Fibroblast of lung (primary cell): ENCODE measurements around the gene ATXN7L3. TPM values are rescaled to one million over a fixed set of nuclear protein-coding genes. Genes with fewer than 3 reads are reported as not detected.

Source experiments
- DNase-seq, 2 donors: peaks; one replicate each; pipeline versions ENCODE4 v3.0.0 to v3.0.0-alpha.2; 2010; ENCODE audit warnings: low read depth in 2 of 2
- H2AFZ ChIP-seq: 2 replicates; pipeline ENCODE4 v1.5.1; 2012; ENCODE audit warnings: low read length, control low read depth, inconsistent platforms
- H3K27ac ChIP-seq: 2 replicates; pipeline ENCODE4 v1.5.1; 2011; ENCODE audit warnings: low read length, control low read depth; ENCODE audit not compliant: insufficient read depth
- H3K27me3 ChIP-seq: 2 replicates; pipeline ENCODE4 v1.5.1; 2011; ENCODE audit warnings: mild to moderate bottlenecking, low read length; ENCODE audit not compliant: control insufficient read depth, insufficient read depth
- H3K36me3 ChIP-seq: 2 replicates; pipeline ENCODE4 v1.5.1; 2011; ENCODE audit warnings: low read length; ENCODE audit not compliant: control insufficient read depth, insufficient read depth
- H3K4me1 ChIP-seq: 2 replicates; pipeline ENCODE4 v1.5.1; 2011; ENCODE audit warnings: low read length; ENCODE audit not compliant: control insufficient read depth, insufficient read depth; ENCODE audit errors: extremely low read depth
- H3K4me2 ChIP-seq: 2 replicates; pipeline ENCODE4 v1.5.1; 2011; ENCODE audit warnings: low read length, control low read depth; ENCODE audit not compliant: insufficient read depth; ENCODE audit errors: extremely low read depth
- H3K4me3 ChIP-seq, 4 experiments: fragments of 200-600 bp in 1 of 4; sonication (generic) in 1 of 4; replicated peaks in 1 of 4; 2 replicates each; pipeline ENCODE4 v1.5.1; 2011 to 2016; ENCODE audit warnings: low read length in 4 of 4, low read depth in 3 of 4, mild to moderate bottlenecking in 3 of 4, control low read depth in 2 of 4, inconsistent platforms in 1 of 4, mixed read lengths in 1 of 4; ENCODE audit not compliant: insufficient read depth in 1 of 4; ENCODE audit errors: control extremely low read depth in 1 of 4
- H3K79me2 ChIP-seq: 2 replicates; pipeline ENCODE4 v1.5.1; 2012; ENCODE audit warnings: mild to moderate bottlenecking, low read length, inconsistent platforms; ENCODE audit not compliant: control insufficient read depth, insufficient read depth
- H3K9ac ChIP-seq: 2 replicates; pipeline ENCODE4 v1.5.1; 2011; ENCODE audit warnings: mild to moderate bottlenecking, low read length, control low read depth; ENCODE audit not compliant: insufficient read depth
- H3K9me3 ChIP-seq: 2 replicates; pipeline ENCODE4 v1.5.1; 2012; ENCODE audit warnings: low read depth, low read length; ENCODE audit not compliant: control insufficient read depth, insufficient read depth
- H4K20me1 ChIP-seq: 2 replicates; pipeline ENCODE4 v1.5.1; 2011; ENCODE audit warnings: low read length; ENCODE audit not compliant: control insufficient read depth, insufficient read depth; ENCODE audit errors: extremely low read depth
- EZH2 ChIP-seq: IDR thresholded peaks from 2 replicates; pipeline ENCODE4 v1.5.1; 2012; ENCODE audit warnings: low read length, control low read depth, mild to moderate bottlenecking; ENCODE audit errors: missing control alignments
- polyA plus RNA-seq, 2 donors: library from polyadenylated mRNA; depleted of rRNA in 1 of 2; stranded (reverse) in 1 of 2; unstranded in 1 of 2; fragments of >200 nt; gene quantifications; 2 replicates each; pipeline ENCODE4 v1.2.1, GENCODE V29; 2011 to 2012; ENCODE audit warnings: missing spikeins in 1 of 2
- total RNA-seq: library from RNA; depleted of rRNA; stranded (reverse); fragments of >200 nt; gene quantifications from 2 replicates; pipeline ENCODE4 v1.2.1, GENCODE V29; 2014
- TF ChIP-seq, protein P1 (sequence below), 2 donors: IDR thresholded peaks in 1 of 2; conservative IDR thresholded peaks in 1 of 2; 1 replicate in 1 of 2; 2 replicates in 1 of 2; pipeline ENCODE4 v1.5.1; 2011 to 2012; ENCODE audit warnings: low read length in 2 of 2, control low read depth in 1 of 2, inconsistent platforms in 1 of 2, low read depth in 1 of 2, mild to moderate bottlenecking in 1 of 2

The ATXN7L3 gene
- total and polyA plus RNA-seq, 2 donors (not counting 1 experiment from before 2014, with no cell fraction given) = 34.8 to 36.5 TPM

DNA sequence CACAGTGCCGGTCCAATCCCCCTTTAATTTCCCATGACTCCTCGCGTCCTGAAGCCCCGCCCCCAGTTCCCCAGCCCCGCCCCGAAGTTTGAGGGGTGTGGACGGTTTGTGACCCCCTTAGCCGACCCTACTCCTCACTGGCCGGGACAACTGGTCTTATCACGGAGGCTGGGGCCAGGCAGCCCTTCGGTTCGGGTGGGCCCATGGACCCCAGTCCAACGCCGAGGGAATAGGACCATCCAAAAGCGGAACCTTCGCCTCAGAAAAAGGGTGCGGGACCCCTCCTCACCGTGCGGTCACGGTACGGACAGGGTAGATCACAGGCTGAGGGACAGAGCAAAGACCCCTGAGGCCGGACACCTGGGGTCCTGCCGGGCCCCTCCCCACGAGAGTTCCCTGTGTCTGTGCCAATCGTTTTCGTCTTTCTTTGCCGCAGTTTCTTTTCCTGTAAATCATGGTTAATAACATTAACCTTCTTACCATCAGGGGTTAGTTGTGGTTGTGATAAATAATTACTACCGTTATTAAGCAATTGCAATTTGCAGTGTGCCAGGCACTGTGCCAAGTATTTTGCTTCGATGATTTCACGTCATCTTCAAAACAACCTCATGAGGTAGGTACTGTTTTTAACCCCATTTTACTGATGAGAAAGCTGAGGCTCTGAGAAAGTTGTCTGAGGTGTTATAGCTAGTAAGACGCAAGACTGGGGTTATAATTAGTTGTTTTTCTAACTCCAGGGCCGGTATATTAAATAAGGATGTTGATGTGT is 12.4 kb downstream of the ATXN7L3 start:
- TF ChIP-seq EZH2 = no peak
- TF ChIP-seq, protein P1, sequence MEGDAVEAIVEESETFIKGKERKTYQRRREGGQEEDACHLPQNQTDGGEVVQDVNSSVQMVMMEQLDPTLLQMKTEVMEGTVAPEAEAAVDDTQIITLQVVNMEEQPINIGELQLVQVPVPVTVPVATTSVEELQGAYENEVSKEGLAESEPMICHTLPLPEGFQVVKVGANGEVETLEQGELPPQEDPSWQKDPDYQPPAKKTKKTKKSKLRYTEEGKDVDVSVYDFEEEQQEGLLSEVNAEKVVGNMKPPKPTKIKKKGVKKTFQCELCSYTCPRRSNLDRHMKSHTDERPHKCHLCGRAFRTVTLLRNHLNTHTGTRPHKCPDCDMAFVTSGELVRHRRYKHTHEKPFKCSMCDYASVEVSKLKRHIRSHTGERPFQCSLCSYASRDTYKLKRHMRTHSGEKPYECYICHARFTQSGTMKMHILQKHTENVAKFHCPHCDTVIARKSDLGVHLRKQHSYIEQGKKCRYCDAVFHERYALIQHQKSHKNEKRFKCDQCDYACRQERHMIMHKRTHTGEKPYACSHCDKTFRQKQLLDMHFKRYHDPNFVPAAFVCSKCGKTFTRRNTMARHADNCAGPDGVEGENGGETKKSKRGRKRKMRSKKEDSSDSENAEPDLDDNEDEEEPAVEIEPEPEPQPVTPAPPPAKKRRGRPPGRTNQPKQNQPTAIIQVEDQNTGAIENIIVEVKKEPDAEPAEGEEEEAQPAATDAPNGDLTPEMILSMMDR (conservative IDR thresholded peaks at IDR 0.05 in 1 of 2, IDR thresholded peaks at IDR 0.05 in 1 of 2; ENCODE audit: low read depth in 1 of 2, low read length in 2 of 2) = no peak
- Histone ChIP-seq H3K4me1 (peaks cover 9% of the 10 kb centered on the region), H2AFZ (peak overlapping the region; percentile 96), H3K4me3 (peak overlapping the region; percentile 80 to 100 (median 100)), H3K27ac (peak overlapping the region; percentile 99), H3K9ac (peak overlapping the region; percentile 98), H4K20me1 (no peaks in the 10 kb centered on the region), H3K27me3 (no peaks in the 10 kb centered on the region), H3K9me3 (no peaks in the 10 kb centered on the region), H3K79me2 (peaks cover 40% of the 10 kb centered on the region), H3K4me2 (peak overlapping the region; percentile 83), H3K36me3 (peaks cover 14% of the 10 kb centered on the region)
- DNase-seq = peak; percentile 42 to 70

DNA sequence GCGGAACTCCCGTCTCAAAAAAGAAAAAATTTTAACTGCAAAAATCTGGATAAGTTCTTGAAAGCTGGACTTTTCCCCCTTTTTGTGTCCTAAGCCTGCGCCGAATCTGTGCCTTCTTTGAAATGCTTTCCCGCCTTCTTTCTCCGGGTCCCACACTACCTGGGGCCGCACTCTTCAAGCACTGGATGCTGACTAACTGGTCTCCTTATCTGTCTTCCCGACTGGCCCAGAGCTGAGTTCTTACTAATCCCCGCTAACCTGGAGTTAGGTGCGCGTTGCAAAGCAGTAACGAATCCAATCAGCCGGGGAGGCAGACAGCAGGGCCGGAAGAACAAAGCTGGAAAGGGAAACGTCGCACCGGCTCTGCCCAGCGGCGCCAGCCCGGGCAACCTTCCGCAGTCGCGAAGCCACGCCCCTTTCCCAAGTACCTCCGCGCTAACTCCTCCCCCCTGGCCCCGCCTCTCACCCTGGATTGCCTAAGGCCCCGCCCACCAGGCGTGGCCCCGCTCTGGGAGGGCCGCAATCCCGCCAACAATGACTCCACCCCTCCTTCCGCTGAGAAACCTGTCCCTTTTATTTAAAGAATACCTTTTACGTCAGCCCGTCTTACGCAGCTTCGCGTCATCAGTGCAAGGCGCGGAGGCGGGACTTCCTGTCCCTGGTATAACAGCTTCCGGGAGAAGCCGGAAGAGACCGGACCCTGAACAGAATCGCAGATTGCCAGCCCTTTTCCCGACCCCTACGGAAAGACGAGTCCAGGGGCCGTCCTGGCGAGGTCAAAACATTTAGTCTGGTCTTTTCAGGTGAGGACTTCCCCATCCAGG is 13.2 kb downstream of the ATXN7L3 start, which contains the start of gene TMUB2:
Gene TMUB2 (plus strand): TSS at position 666 of the 824 bp plus-strand sequence. CDS start 737 bp downstream, outside the sequence.
- H2AFZ ChIP-seq = peak within 1 kb of the TSS; percentile 96
- H3K27ac ChIP-seq = peak within 1 kb of the TSS; percentile 99
- peak within 1 kb of the TSS; percentile 88 to 100 (median 100) for H3K4me3 ChIP-seq
- peaks cover 40% of the 10 kb centered on the region for H3K79me2 ChIP-seq
- peaks cover 17% of the 10 kb centered on the region for H3K36me3 ChIP-seq
- TF ChIP-seq, protein P1 (conservative IDR thresholded peaks at IDR 0.05 in 1 of 2, IDR thresholded peaks at IDR 0.05 in 1 of 2; ENCODE audit: low read depth in 1 of 2, low read length in 2 of 2) = no peak
- no peak for TF ChIP-seq EZH2
- no peaks in the 10 kb centered on the region for H3K9me3 ChIP-seq
- DNase-seq = peak; percentile 99 to 100
- H3K9ac ChIP-seq = peak within 1 kb of the TSS; percentile 98
- peaks cover 9% of the 10 kb centered on the region for H3K4me1 ChIP-seq
- peak within 1 kb of the TSS; percentile 83 for H3K4me2 ChIP-seq
- H4K20me1 ChIP-seq = no peaks in the 10 kb centered on the region
- no peaks in the 10 kb centered on the region for H3K27me3 ChIP-seq

DNA sequence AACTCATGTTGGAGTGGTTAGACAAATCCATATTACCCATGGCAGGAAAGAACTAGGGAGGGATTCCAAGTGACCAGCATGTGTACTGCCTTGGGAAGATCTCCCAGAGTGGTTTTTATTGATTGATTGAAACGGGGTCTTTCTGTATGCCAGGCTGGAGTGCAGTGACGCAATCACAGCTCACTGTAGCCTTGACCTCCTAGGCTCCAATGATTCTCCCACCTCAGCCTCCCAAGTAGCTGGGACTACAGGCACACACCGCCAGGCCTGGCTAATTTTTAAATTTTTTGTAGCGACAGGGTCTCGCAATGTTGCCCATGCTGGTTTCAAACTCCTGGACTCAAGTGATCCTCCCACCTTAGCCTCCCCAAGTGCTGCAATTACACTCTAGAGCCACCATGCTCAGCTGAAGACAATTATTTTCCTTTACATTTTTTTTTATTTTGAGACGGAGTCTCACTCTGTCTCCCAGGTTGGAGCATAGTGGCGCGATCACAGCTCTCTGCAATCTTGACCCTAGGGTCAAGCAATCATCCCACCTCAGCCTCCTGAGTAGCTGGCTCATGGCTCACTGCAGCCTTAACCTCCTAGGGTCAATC is 15.4 kb downstream of the ATXN7L3 start:
- TF ChIP-seq EZH2 = no peak
- TF ChIP-seq, protein P1 (conservative IDR thresholded peaks at IDR 0.05 in 1 of 2, IDR thresholded peaks at IDR 0.05 in 1 of 2; ENCODE audit: low read depth in 1 of 2, low read length in 2 of 2) = no peak

More for the DNA sequence above, 15.4 kb downstream of the ATXN7L3 start:
- no peaks in the 10 kb centered on the region for H4K20me1 ChIP-seq
- H3K79me2 ChIP-seq = peaks cover 40% of the 10 kb centered on the region
- H3K4me2 ChIP-seq = no peak overlapping the region
- H3K4me3 ChIP-seq = no peak overlapping the region
- no peak overlapping the region for H2AFZ ChIP-seq
- H3K4me1 ChIP-seq = peaks cover 9% of the 10 kb centered on the region
- DNase-seq = no peak
- no peaks in the 10 kb centered on the region for H3K9me3 ChIP-seq
- peaks cover 7% of the 10 kb centered on the region for H3K36me3 ChIP-seq
- no peak overlapping the region for H3K9ac ChIP-seq
- H3K27ac ChIP-seq = no peak overlapping the region
- no peaks in the 10 kb centered on the region for H3K27me3 ChIP-seq
